Adipocyte (in vitro differentiated cells): ENCODE measurements around the gene DVL3.

ENCODE experiments used
- DNase-seq: peaks from one replicate; pipeline ENCODE4 v3.0.0-alpha.2; 2015; ENCODE audit warnings: low read depth
- H3K27me3 ChIP-seq: replicated peaks from 2 replicates; pipeline ENCODE4 v1.7.0; 2013; ENCODE audit warnings: mild to moderate bottlenecking, low read length, moderate library complexity; ENCODE audit not compliant: control insufficient read depth, insufficient read depth
- H3K36me3 ChIP-seq: 2 replicates; pipeline ENCODE4 v1.7.0; 2013; ENCODE audit warnings: low read length, mild to moderate bottlenecking, moderate library complexity; ENCODE audit not compliant: control insufficient read depth, insufficient read depth, severe bottlenecking
- H3K4me1 ChIP-seq: 2 replicates; pipeline ENCODE4 v1.7.0; 2013; ENCODE audit warnings: mild to moderate bottlenecking, low read length, moderate library complexity; ENCODE audit not compliant: control insufficient read depth, insufficient read depth
- H3K4me3 ChIP-seq: 2 replicates; pipeline ENCODE4 v1.7.0; 2013; ENCODE audit warnings: mild to moderate bottlenecking, low read length, moderate library complexity
- H3K9ac ChIP-seq: 2 replicates; pipeline ENCODE4 v1.7.0; 2013; ENCODE audit warnings: mild to moderate bottlenecking, low read length, moderate library complexity
- H3K9me3 ChIP-seq: 2 replicates; pipeline ENCODE4 v1.7.0; 2013; ENCODE audit warnings: mild to moderate bottlenecking, low read length, moderate library complexity; ENCODE audit not compliant: control insufficient read depth

The DVL3 gene

GRCh38 chr3:184222521-184222920 lies 67.3 kb downstream of the DVL3 start:
- Histone ChIP-seq H3K9ac (no peak overlapping the region), H3K4me1 (no peaks in the 10 kb centered on the region), H3K9me3 (no peaks in the 10 kb centered on the region), H3K4me3 (no peak overlapping the region), H3K27me3 (peaks cover 10% of the 10 kb centered on the region), H3K36me3 (no peaks in the 10 kb centered on the region)
- DNase-seq, result no peak
